ENCODE results near the gene FABP6. TPM values are rescaled to one million over a fixed set of nuclear protein-coding genes. Genes with fewer than 3 reads are reported as not detected.
"Not testable (repeated sequence)": the region's sequence is repeated elsewhere in the genome, so short reads cannot be mapped to it uniquely, and the experiment has no call there.

FABP6 gene
- total RNA-seq, 1 donor from 2014 or later: not detected

DNA sequence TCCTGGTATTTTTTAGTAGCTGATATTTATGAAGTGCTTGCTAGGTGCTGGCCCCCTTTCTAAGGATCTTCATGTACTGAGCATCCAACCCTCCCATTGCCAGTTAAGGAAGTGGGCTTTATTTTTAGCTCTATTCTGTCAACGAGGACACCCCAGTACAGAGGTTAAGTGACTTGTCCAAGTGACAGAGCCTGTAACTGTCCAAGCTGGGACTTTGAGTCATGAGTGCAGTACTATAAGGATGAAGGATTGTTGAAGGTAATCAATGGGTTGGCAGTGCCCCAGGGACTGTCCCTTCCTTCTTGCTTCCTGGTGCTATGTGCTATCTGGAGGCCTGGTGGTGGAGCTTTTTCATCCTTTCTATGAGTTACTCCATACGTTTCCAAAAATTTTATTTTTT, 18.0 kb upstream of the FABP6 start:
- no peak for DNase-seq (ENCODE audit: low spot score)
- ATAC-seq: no peak
- intact Hi-C loops (cut with DNase I): no loop called here

DNA sequence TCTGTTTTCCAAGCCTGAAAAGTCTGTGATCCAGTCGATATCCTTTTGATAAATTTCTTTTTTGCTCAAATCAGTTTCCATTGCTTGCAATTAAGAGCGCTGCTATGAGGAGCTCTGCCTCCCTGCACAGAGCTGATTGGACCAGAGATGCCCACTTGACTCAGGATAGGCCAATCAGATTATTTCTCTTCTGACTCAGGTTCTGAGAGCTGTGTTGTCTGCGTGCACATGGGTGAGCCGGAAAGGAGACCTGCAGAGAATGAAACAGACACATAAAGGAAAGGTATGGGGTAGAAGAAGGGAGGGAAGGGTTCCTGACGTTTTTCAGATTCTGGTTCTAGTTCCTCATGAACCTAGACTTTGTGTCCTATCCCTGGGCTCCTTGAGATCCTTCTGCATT, 15.8 kb upstream of the FABP6 start:
- intact Hi-C loops (cut with DNase I): no loop called here
- ATAC-seq (no peak), DNase-seq (ENCODE audit: low spot score) (no peak)

DNA sequence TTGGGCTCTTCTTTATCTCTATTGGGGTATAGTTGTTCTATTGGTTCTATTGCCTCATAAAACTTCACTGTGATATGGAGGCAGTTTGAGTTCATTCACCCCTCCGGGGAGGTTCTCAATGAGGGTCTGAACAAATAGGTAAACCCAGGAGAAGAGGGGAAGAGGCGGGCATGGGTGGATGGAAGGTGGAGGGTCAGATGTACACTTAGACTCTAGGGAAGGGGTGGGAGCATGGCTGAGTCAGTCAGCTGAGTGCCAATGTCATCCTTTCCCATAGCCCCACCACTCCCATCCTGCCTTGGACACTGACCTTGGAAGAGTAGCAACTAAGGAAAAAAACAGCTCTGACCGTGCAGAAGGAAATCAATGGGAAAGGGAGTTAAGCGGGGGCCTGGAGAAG, 9.9 kb upstream of the FABP6 start:
- intact Hi-C loops (cut with DNase I): no loop called here
- ATAC-seq (no peak), DNase-seq (ENCODE audit: low spot score) (no peak)

DNA sequence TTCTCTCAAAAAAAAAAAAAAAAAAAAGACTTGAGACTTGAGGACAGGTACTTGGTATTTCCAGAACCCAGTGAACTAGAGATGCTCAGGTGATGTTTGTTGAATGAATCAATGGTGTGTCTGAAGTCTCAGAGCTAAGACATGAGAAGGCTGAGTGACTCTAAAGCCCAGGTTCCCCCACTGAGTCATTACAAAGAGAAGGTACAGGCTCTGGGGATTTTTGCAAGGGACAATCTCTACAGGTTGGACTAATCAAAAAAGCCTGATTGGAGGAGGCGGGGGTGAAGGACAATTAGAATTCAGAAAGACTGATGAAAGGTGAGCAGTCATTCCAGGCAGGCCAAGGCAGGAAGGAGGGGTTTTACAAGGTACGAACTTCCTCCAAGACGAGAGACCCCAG, 8.2 kb upstream of the FABP6 start:
- intact Hi-C loops (cut with DNase I): no loop called here
- no peak for DNase-seq (ENCODE audit: low spot score)
- ATAC-seq: no peak

DNA sequence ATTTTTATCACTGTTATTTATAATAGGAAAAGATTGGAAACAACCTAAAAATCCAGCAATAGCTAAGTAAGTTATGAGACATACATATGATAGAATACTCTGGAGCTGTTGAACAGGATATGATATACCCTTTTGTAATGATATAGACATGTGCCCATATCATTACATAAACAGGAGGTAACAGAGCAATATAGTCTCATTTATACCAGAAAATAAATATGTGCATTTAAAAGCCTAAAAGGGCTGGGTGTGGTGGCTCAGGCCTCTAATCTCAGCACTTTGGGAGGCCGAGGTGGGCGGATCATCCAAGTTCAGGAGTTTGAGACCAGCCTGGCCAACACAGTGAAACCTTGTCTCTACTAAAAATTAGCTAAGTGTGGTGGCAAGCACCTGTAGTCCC, 2.3 kb upstream of the FABP6 start:
- ATAC-seq (no peak), DNase-seq (ENCODE audit: low spot score) (no peak)
- intact Hi-C loops (cut with DNase I): no loop called here

DNA sequence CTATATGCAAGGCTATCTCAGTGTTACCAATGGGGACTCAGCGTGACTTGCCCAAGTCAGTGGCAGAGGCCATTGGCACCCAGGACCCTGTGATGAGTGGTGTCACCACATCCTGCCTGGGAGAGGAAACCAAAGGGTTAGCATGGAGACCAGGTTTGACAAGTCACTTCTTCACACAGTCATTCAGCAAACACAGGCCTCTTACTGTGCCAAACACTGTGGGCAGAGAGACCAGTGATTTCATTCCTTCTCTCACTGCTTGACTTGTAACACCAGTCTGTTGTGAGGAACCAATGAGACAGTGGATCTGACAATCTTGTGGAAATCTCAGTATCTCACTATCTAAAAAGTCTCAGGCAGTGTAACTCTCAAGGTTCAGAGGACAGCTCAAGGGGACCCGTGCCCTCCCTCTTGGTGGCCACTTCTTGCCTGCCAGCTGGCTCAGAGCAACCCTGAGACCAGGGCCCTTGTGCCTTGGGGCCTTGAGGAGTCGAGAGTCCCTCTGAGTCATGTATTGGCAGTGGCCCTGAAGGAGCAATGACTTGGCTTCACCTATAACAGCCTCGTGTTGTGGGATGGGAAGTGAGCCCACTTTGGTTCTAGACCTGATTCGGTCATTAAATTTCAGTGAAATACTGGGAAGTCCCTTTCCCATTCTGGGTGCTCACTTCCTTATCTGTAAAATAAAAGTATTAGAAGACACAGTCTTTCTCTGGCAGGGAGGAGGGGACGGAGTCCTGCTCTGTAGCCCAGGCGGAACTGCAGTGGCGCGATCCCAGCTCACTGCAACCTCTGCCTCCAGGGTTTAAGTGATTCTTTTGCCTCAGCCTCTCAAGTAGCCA, 1.6 kb downstream of the FABP6 start:
- ATAC-seq (peak; percentile 69), DNase-seq (ENCODE audit: low spot score) (no peak)
- intact Hi-C loops (cut with DNase I): no loop called here

DNA sequence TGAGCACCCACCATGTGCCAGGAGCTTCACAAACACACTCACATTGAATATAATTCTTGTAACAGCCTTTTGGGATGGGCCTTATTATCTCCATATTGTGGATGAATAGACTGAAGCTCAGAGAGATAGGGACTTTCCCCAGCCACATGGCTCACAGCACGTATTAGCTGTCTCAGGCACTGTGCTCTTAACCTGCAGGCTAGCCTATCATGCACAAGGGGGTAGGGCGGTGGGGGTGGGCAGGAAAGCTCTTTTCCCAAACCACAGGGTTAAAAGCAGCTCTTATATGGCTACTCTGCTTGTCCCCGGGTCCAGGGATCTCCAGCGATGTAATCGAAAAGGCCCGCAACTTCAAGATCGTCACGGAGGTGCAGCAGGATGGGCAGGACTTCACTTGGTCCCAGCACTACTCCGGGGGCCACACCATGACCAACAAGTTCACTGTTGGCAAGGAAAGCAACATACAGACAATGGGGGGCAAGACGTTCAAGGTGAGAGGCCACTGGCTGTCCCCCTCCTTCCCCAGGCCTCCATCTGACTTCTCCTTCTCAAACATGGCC, 2.6 kb downstream of the FABP6 start:
- ATAC-seq: no peak
- intact Hi-C loops (cut with DNase I): no loop called here
- DNase-seq (ENCODE audit: low spot score): no peak

DNA sequence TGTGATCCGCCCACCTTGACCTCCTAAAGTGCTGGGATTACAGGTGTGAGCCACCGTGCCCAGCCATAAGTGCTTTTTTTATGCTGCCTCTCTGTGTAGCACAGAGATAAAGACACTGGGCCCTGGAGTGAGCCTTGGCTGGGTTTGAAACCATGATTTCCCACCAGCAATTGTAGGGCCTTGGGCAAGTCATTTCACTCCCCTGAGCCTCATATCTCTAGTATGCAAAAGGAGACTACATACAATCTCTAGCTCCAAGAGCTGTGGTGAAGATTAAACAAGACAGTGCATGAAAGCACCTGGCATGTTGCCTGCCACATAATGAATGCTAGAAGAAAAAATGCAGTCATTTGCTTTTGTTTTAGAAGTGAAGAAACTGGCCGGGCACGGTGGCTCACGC, 3.9 kb downstream of the FABP6 start:
- DNase-seq (ENCODE audit: low spot score) (no peak), ATAC-seq (no peak)
- intact Hi-C loops (cut with DNase I): no loop called here

DNA sequence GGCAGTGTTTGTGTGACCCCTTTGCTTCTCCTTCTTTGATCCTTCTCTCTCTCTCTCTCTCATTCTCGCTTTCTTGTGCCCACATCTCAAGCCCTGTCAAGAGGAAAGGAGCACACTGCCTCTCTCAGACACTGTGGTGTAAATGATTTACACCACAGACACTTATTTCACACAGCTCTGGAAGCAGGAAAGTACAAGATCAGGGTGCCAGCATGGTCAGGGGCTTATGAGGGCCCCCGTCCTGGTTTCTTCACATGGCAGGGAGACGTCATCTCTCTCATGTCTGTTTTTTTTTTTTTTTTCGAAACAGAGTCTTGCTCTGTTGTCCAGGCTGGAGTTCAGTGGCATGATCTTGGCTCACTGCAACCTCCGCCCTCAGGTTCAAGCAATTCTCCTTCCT, 6.4 kb downstream of the FABP6 start:
- DNase-seq (ENCODE audit: low spot score) (no peak), ATAC-seq (no peak)
- intact Hi-C loops (cut with DNase I): no loop called here

DNA sequence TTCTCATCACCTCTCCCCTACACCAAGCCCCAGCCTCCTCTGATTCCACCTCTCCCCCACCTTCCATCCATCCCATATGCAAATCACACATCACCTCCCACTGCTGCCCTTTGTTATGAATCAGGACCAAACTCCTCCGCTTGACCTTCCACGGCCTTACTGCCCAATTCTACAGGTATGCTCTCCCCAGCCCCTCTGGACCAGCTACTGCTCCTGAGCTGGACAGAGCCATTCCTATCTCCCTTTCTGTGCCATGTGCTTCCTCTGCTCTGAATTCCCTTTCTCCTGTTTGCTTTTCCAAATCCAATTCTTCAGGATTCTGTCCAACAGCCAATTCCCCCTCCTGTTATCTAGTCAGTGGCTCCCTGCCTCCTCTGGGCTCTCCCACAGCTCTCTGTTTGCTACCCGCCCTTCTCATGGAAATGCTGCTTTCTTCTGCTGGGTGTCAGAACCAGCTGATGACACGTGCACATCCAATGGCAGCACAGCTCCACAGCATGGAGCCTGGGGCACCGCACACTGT, 8.3 kb downstream of the FABP6 start:
- no peak for DNase-seq (ENCODE audit: low spot score)
- no peak for ATAC-seq
- intact Hi-C loops (cut with DNase I): no loop called here

DNA sequence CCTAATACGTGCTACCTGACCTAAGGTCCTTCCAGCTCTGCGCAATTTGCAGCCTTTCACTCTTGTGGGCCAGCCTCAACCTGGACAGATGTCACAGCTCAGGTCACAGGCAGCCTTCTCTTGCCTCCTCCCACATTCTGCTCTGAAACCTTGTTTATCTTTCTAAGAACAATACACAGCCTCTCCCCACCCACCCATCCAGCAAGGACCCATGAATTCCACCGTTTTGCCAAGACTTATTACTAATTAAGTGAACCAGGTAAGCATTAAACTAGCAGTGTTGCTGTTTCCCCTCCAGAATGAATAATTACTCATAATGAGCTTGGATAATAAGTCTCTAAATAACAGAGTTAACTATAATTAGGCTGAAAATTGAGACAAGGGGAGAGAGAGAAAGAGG, 11.0 kb downstream of the FABP6 start:
- DNase-seq (ENCODE audit: low spot score): no peak
- ATAC-seq: no peak
- intact Hi-C loops (cut with DNase I): no loop called here

DNA sequence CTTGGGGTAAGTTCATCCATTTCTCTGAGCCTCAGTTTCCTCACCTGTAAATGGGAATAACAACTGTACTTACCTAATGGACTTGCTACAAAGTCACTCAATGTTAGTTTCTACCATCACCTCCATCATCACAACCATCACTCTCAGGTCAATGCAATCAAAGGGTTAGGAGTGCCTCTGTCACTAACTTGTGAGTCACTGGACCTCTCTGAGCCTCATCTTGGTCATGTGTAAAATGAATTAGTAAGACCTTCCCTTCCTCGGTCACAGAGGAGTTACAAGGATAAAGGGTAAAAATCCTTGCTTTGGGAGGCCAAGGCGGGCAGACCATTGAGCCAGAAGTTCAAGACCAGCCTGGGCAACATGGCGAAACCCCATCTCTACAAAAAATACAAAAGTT, 12.8 kb downstream of the FABP6 start:
- ATAC-seq (no peak), DNase-seq (ENCODE audit: low spot score) (no peak)
- intact Hi-C loops (cut with DNase I): no loop called here

DNA sequence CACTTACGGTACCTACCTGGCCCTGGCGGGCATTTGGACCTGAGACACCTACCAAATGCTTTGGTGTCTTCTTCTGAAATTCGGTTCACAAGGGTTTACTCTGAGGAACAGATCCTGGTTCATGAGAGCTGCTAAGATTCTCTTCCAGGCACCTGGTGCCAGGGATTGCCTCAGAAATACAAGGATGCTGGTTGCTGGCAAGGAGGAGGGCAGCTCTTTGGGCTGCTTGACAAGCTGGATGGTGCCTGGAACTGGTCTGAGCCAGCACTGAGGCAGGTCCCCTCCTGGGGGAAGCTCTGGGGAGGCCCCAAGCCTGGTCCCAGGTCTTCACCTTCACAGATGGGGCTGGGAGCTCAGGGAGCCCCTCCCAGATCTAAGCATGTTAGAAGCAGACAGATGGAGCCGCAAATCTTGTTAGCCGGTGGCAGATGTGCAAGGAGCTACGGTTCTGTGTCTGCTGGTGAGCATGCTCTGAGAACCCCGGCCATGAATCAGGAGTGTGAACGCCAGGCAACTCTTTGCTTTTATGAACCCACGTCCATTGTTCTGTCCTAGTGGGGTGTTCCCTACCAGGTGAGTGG, 16.3 kb downstream of the FABP6 start:
- intact Hi-C loops (cut with DNase I): no loop called here
- ATAC-seq: no peak
- no peak for DNase-seq (ENCODE audit: low spot score)

DNA sequence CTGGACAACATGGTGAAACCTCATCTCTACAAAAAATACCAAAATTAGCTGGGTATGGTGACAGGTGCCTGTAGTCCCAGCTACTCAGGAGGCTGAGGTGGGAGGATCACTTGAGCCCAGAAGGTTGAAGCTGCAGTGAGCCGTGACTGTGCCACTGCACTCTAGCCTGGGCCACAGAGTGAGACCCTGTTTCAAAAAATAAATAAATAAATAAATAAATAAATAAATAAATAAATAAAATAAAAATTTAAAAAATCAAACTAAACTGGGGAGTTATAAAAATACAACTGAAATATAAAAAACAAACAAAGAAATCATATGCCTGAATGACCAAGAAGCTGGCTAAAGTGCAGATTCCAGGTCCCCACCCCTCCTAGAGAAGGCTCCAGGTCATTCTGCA, 20.3 kb downstream of the FABP6 start:
- ATAC-seq; DNase-seq (ENCODE audit: low spot score); intact Hi-C loops (cut with DNase I): not testable (repeated sequence)

DNA sequence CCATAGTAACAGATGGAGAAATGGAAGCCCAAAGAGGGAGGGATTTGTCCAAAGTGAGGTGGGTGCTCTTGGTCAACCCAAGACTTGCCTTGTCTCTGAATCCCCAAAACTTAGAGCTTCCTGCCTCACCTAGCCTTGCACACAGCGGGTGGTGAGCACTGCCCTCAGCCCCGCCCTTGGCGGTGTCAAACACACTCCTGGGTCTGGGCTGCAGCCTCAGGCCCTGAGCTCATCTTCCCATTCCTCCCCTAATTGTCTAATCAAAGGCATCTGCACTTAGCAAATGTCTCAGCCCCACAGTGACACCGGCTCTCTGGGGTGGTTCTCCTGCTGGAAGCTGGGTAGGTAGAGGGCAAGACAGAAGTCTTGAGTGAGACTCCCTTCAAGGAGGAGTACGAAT, 20.9 kb downstream of the FABP6 start:
- no peak for DNase-seq (ENCODE audit: low spot score)
- no peak for ATAC-seq
- intact Hi-C loops (cut with DNase I): no loop called here

DNA sequence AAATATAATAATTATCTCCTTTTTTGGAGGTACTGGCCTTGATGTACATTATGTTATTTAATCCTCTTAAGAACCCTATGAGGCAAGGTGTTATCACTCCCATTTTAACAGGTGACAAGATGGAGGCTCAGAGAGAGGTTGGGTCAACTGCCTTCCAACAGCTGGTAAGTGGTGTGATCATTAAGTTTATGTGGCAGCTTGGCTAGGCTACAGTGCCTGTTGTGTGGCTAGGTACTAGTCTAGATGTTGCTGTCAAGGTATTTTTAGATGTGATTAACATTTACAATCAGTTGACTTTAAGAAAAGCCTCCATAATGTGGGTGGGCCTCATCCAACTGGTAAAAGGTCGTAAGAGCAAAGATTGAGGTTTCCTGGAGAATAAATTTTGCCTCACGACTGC, 21.5 kb downstream of the FABP6 start:
- DNase-seq (ENCODE audit: low spot score) (no peak), ATAC-seq (no peak)
- intact Hi-C loops (cut with DNase I): no loop called here

DNA sequence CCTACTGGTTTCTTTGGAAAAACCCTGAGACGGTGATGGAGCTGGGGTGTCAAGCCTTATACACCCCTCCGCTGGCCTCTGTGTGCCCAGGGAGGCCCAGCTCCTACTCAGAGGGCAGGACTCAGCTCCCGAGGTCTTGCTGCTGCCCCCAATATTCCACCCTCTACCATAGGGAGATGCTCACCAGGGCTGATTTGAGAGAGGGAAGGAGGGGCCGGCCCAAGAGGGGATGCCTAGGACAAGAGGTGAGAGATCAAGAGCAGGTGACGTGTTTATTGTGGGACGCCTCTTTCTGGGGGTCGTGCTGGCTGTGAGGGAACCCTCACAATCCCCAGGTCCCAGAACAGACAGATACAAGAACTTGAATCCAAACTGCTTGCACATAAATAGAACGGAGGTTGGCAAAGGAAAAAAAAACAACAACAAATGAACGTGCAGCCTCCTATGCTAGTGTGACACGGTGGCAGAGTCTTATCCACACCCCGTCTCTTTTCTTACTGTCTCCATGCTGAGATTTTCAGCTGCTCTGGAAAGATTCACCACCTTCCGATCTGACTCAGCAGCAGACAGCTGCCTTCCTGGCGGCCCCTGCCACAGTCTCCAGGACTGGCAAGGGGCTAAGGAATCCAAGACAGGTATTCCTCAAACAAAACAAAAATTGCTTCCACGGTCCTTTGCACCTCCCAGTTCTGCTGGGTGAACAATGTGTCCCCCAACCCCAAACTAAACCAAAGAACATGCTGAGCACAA, 22.3 kb downstream of the FABP6 start:
- intact Hi-C loops (cut with DNase I): no loop called here
- DNase-seq (ENCODE audit: low spot score) (no peak), ATAC-seq (no peak)

DNA sequence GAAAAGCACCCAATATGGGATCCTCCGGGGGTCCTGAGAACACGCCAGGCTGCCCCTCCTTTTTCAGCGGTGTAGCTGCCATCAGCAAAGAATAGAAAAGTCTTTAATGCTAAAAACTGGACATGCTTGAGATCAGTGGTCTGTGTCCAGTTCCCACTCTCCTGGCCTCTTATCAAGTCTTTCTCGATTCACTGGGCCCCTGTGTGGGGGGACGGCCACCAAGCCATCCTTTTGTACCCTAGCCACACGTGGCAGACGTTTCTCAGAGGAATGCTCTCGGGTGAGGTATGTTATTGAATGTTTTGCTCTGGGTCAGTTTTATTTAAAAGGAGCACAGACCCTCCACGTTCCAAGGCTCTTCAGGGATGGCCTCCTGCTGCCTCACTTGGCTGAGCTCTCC, 23.6 kb downstream of the FABP6 start:
- DNase-seq (ENCODE audit: low spot score): no peak
- ATAC-seq: no peak
- intact Hi-C loops (cut with DNase I): no loop called here

DNA sequence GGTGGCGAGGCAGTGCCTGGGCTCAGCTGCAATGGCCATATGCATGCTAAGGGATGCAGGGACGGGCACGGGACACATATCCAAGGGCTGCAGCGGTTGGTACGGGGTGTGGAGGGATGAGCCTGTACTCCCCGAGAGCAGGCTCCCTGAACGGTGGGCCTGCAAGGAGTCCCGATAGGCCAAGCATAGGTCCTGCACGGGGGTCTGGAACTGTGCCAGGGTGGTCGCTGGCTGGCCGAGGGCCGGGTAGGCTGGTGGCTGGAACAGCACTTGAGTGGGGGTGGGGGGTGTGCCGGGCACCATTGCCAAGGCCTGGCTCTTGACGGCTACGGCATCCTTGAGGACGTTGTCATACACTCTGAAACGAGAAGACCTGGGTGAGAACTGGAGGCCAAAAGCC, 24.1 kb downstream of the FABP6 start:
- ATAC-seq (no peak), DNase-seq (ENCODE audit: low spot score) (no peak)
- intact Hi-C loops (cut with DNase I): no loop called here

DNA sequence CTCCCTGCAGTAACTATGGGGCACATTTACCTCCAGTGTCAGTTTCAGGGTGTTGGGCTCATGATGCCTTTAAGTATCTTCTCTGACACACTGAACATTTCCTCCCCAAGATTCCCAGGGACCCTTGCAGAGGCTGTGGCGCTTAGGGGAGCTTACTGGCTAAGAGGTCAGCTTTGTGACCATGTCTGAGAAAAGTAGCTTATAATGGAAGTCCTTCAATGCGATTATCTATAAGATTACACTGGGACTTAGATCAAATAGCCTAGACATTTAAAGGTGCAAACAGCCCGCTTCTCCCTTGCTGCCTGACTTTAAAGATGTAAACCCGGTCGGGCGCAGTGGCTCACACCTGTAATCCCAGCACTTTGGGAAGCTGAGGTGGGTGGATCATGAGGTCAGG, 25.4 kb downstream of the FABP6 start:
- no peak for DNase-seq (ENCODE audit: low spot score)
- intact Hi-C loops (cut with DNase I): no loop called here
- ATAC-seq: no peak
